ENCODE measurements around the gene TNNC2.
A peak's percentile ranks its signal among the peaks of the same experiment; 100 is the strongest.
"Not testable (repeated sequence)": the region's sequence is repeated elsewhere in the genome, so short reads cannot be mapped to it uniquely, and the experiment has no call there.

The TNNC2 gene

DNA sequence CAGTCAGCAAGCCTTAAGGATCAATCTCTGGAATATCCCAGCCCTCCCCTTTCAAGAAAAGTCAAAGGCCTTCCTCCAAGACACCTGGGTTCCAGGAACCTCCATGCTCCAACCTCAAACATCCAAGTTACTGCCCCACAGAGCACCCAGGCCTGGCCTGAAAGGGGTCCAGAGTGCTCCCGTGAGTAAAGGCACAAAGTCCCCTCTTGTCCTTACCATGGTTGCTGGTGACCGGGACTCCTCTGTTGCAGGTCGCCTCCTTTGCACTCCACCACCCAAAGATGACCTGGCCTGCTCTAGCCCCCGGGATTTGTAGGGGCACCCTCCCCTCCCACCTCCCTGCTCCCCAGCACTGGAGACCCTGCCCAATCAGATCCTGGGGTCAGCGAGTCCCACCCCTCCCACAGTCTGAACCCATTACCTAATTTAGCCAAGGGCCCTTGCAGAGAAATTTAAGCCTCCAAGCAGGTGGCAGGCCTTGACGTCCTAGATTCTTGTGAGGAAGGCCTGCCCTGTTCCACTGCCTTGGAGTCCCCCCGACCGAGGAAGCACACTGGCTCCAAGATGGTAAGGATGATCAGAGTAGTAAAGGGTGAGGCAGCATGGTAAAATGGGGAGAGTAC is at the start of gene TNNC2:
Gene TNNC2, minus strand, starts transcription at position 283 of the 623 bp plus-strand sequence. Its CDS starts 64 bp downstream, at position 219.
- DNase-seq (ENCODE audit: extremely low read depth in 1 of 2, low read depth in 1 of 2), result no peak

GRCh38 chr20:45874576-45874975 is 47.5 kb upstream of the TNNC2 start:
- DNase-seq (ENCODE audit: extremely low read depth in 1 of 2, low read depth in 1 of 2), result no peak

- not testable (repeated sequence) for DNase-seq (ENCODE audit: extremely low read depth in 1 of 2, low read depth in 1 of 2)
Measured at GRCh38 chr20:45874104-45874481, 47.0 kb upstream of the TNNC2 start.

- no peak for DNase-seq (ENCODE audit: extremely low read depth in 1 of 2, low read depth in 1 of 2)
Measured at GRCh38 chr20:45873409-45874103, 46.4 kb upstream of the TNNC2 start.

DNA sequence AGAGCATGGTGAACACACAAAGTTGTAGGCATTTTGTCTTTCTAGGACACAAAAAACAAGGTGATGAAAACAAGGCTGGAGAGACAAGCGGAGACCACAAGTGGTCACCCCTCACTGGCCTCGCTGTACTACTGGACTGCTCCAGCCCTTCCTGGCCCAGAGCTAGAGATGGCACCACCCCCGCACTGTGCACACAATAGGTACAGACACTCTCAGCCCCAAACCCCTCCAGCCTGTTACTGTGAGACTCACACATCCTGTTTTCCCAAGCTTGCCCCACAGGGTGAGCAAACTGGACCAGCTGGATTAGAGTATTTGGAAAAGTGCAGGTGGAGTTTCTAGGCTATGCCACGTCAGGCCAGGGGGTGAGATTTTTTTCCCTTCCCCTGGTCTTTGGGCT is 45.5 kb upstream of the TNNC2 start:
- DNase-seq (ENCODE audit: extremely low read depth in 1 of 2, low read depth in 1 of 2), result no peak

- no peak for DNase-seq (ENCODE audit: extremely low read depth in 1 of 2, low read depth in 1 of 2)
Measured at GRCh38 chr20:45867819-45868176, 40.7 kb upstream of the TNNC2 start.

DNA sequence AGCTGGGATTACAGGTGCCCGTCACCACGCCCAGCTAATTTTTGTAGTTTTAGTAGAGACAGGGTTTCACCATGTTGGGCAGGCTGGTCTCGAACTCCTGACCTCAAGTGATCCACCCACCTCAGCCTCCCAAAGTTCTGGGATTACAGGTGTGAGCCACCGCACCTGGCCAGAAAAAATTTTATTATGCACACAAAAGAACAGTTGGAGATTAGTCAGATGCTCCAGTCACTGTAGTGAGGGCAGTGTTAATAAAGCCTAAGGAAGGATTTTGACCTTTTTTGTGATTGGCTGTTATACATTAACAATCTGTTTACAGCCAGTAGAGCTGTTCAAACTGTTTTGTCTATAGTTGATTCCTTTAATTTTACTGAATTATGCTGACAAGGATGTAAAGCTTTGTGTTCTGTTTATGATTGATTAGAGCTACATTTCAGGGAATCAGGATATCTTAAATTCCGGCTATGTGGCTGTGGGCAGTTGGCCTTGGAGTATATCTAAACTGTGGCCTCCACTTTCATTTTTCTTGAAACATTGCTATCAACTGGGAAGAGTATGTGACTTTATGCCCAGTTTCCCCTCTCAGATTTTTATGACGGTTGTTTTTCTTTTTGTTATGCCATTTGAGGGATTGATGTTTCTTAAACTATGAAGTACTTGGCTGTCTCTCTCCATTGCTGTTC is 40.2 kb upstream of the TNNC2 start:
- DNase-seq (ENCODE audit: extremely low read depth in 1 of 2, low read depth in 1 of 2), result no peak

DNA sequence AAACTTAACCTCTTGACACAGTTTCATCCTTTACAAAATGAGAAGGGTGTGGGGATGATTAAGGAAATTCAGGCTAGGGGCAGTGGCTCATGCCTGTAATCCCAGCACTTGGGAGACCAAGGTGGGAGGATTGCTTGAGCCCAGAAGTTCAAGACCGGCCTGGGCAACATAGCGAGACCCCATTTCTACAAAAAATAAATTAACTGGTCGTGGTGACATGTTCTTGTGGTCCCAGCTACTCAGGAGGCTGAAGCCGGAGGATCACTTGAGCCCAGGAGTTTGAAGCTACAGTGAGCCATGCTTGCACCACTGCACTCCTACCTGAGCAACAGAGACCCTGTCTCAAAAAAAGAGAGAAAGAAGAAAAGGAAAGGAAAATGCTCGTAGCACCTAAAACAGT is 39.3 kb upstream of the TNNC2 start:
- no peak for DNase-seq (ENCODE audit: extremely low read depth in 1 of 2, low read depth in 1 of 2)

- no peak for DNase-seq (ENCODE audit: extremely low read depth in 1 of 2, low read depth in 1 of 2)
Measured at GRCh38 chr20:45863543-45864470, 36.7 kb upstream of the TNNC2 start.

DNA sequence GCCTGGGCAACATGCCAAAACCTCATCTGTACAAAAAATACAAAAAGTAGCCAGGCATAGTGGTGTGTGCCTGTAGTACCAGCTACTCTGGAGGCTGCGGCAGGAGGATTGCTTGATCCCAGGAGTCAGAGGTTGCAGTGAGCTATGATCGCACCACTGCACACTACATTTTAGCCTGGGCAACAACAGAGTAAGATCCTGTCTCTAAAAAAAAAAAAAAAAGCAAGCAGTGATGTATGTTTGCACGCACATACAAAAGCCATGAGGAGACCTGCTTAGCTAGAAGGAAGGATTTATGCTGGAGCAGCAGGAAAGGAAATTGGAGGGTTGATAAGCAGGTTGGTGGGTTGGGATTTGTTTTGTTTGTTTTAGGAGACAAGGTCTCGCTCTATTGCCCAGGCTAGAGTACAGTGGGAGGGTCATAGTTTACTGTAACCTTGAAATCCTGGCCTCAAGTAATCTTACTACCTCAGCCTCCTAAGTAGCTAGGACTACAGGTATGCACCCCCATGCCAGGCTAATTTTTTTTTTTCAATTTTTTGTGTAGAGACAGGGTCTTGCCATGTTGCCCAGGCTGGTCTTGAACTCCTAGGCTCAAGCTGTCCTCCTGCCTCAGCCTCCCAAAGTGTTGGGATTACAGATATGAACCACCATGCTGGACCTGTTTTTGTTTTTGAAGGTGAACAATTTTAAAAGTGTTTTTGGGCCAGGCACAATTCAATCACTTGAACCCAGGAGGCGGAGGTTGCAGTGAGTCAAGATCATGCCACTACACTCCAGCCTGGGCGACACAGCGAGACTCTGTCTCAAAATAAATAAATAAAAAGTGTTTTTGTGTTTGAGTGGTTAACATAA is 34.3 kb upstream of the TNNC2 start:
- DNase-seq (ENCODE audit: extremely low read depth in 1 of 2, low read depth in 1 of 2), result no peak

DNA sequence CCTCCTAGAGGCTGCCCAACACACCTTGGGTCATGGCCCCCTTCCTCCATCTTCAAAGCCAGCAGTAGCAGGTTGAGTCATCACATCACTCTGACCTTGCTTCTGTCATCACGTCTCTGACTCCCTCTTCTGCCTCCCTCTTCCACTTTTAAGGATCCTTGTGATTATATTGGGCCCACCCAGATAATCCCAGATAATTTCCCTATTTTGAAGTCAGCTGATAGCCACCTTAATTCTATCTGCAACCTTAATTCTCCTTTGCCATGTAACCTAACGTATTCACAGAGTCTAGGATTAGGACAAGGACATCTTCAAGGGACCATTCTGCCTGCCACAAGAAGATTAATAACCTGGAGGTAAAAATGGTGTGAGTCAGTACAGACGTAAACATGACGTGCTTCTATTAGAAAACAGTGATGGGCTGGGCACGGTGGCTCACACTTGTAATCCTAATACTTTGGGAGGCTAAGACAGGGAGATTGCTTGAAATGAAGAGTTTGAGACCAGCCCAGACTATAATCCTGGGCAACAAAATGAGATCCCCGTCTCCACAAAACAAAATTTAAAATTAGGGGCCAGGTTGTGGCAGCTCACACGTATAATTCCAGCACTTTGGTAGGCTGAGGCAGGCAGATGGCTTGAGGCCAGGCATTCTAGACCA is 33.6 kb upstream of the TNNC2 start:
- no peak for DNase-seq (ENCODE audit: extremely low read depth in 1 of 2, low read depth in 1 of 2)

GRCh38 chr20:45859916-45860315 is 32.8 kb upstream of the TNNC2 start:
- DNase-seq (ENCODE audit: extremely low read depth in 1 of 2, low read depth in 1 of 2), result no peak

DNA sequence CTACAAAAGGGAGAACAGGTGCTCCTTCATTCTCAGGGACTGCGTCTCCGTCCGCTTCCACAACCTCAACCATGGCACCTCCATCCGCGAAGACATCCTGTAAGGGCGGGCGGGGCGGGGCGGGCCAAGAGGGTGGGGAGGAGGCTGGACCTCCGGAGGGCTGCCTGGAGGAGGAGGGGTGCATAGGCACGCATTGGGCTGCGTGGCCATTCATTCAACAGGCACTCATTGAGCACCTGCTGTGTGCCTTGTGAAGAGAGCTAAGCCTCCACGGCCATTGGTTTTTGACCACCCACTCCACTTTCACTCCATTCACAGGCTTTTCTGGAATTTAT is 30.7 kb upstream of the TNNC2 start:
- peak in 1 of 2 donors; percentile 37 for DNase-seq (ENCODE audit: extremely low read depth in 1 of 2, low read depth in 1 of 2)

DNA sequence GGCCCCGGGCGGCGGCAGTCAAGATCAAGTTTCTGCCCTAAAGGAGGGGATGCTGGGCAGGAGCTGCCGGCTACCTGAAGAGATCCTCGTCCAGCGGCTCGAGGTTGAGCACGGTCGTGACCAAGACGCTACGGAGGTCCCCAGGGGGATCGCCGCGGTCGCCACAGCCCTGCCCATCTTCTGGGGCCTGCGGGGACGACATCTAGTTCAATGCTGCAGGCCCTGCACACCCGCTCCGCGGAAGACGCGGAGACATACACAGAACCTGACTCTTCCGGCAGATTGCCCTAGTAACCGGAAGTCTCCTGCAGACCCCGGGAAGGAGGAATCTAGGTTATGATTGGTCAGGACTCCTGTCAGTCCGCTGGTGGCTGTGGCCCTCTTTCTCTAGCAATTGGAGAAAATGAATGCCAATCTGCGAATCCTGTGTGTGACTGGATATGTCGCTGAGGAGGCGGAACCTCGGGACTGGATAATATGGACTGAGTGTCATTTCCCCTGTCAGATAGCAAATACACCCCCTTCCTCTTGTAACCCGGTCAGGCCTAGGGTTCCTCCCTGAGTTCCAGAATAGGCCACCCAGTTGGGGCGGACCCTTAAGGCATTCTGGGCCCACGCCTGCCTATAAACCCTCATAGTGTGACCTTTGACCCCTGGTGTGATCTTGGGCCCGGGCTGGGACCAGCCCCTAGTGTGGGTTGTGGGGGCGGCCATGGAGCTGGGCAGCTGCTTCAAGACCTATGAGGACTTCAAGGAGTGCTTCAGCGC is 30.2 kb upstream of the TNNC2 start, which contains the start of the genes ACOT8 and ZSWIM3:
Gene ACOT8, minus strand, starts transcription at position 279 of the 768 bp plus-strand sequence. Its CDS starts 77 bp downstream, at position 202.
Gene ZSWIM3, plus strand, starts transcription at position 501 of the 768 bp plus-strand sequence. Its CDS starts 212 bp downstream, at position 713.
- DNase-seq (ENCODE audit: extremely low read depth in 1 of 2, low read depth in 1 of 2), result peak; percentile 75 to 93

- no peak for DNase-seq (ENCODE audit: extremely low read depth in 1 of 2, low read depth in 1 of 2)
Measured at GRCh38 chr20:45853484-45853883, 26.4 kb upstream of the TNNC2 start.

DNA sequence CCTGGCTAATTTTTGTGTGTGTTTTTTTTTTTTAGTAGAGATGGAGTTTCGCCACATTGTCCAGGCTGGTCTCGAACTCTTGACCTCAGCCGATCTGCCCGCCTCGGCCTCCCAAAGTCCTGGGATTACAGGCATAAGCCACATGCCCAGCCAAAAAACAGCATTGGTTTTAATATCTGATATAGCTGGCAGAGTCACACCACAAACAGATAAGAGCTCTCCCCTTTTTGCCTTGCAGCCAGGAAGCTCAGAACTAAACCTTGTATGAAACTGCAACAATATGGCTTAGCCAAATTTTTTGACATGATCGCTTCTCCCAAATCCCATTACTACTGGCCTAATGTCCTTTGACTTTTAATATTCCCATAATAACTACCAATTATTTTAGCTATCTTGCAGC is 25.2 kb upstream of the TNNC2 start:
- no peak for DNase-seq (ENCODE audit: extremely low read depth in 1 of 2, low read depth in 1 of 2)

- no peak for DNase-seq (ENCODE audit: extremely low read depth in 1 of 2, low read depth in 1 of 2)
Measured at GRCh38 chr20:45851501-45851900, 24.4 kb upstream of the TNNC2 start.

DNA sequence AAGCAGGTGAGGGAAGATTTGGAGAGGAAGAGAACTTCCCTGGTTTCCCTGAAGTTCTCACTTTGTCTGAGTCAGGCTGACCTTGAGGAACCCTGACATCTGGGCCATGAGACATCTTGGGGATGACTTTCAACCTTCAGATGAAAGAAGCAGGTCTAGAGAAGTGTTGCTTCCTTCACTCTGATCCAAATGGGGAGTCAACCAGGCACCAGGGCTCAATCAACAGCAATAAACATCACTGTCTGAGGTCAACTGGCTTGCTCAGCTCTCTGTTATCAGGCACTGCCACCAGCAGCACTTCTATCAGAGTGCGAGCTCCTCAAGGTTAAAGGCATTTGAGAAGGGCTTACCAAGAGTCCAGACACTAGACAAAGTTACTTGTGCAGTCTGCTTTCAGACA is 23.8 kb upstream of the TNNC2 start:
- DNase-seq (ENCODE audit: extremely low read depth in 1 of 2, low read depth in 1 of 2), result no peak

DNA sequence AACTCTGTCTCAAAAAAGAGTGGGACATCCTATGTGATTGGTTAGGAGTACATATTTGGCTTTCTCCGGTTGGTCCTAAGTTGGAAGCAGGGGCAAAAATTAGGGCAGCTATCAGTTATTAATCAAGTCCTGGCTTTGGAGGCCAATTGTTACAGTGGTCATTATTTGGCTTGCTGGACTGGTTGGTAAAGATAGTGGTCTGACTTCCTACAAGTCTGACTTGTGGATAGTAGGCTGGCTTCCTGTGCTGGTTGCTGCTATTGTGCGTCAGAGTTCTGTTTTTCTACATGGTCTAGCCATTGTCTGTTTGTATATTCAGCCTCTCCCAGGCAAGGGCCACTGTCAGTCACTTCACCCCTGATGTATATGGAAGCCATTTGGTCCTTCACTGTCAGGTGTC is 23.1 kb upstream of the TNNC2 start:
- no peak for DNase-seq (ENCODE audit: extremely low read depth in 1 of 2, low read depth in 1 of 2)
